Ascending aorta (tissue), 2 donors: Measurements from ENCODE around the gene GPSM1. TPM values are rescaled to one million over a fixed set of nuclear protein-coding genes. Genes with fewer than 3 reads are reported as not detected.

Source experiments
- DNase-seq, 2 donors: peaks; one replicate each; pipeline ENCODE4 v3.0.0-alpha.2; 2019; ENCODE audit warnings: low spot score in 2 of 2
- H3K27ac ChIP-seq, 2 donors: fragments of 200-600 bp; sonication (generic); one replicate each; pipeline ENCODE4 v1.5.1; 2016 to 2017; ENCODE audit warnings: mild to moderate bottlenecking in 1 of 2
- H3K27me3 ChIP-seq: fragments of 200-600 bp; sonication (generic); one replicate; pipeline ENCODE4 v1.5.1; 2017
- H3K36me3 ChIP-seq, 2 donors: fragments of 200-600 bp; sonication (generic); one replicate each; pipeline ENCODE4 v1.5.1; 2016
- H3K4me1 ChIP-seq, 2 donors: fragments of 200-600 bp; sonication (generic); one replicate each; pipeline ENCODE4 v1.5.1; 2016 to 2017; ENCODE audit warnings: mild to moderate bottlenecking in 1 of 2
- H3K4me3 ChIP-seq, 2 donors: fragments of 200-600 bp; sonication (generic); one replicate each; pipeline ENCODE4 v1.5.1; 2016 to 2017; ENCODE audit warnings: mild to moderate bottlenecking in 1 of 2
- H3K9me3 ChIP-seq, 2 donors: fragments of 200-600 bp; sonication (generic); one replicate each; pipeline ENCODE4 v1.5.1; 2016
- CTCF ChIP-seq, 3 experiments: fragments of 200-600 bp in 2 of 3; fragments of 450-650 bp in 1 of 3; sonication (generic) in 2 of 3; IDR thresholded peaks; one replicate each; pipeline ENCODE4 v1.5.1; 2016 to 2019; ENCODE audit warnings: antibody characterized with exemption in 3 of 3, mild to moderate bottlenecking in 1 of 3, moderate library complexity in 1 of 3
- intact Hi-C: fragments of 100-400 bp; cut with DNase I; formaldehyde crosslinking; loops from one replicate; pipeline ENCODE4 v1.15.1; 2023
- total RNA-seq: library from RNA; depleted of rRNA; stranded (reverse); fragments of >200 nt; gene quantifications from one replicate; pipeline ENCODE4 v1.1.0, GENCODE V29; 2016

Gene GPSM1
- total RNA-seq, 1 donor from 2014 or later = 85.1 TPM

GRCh38 chr9:136367296-136368145, 40.2 kb downstream of the GPSM1 start:
- H3K4me1 ChIP-seq = peaks cover 5 to 8% of the 10 kb centered on the region in 2 donors
- intact Hi-C loops = no loop called here
- H3K9me3 ChIP-seq = no peaks in the 10 kb centered on the region
- no peaks in the 10 kb centered on the region for H3K27me3 ChIP-seq
- H3K36me3 ChIP-seq = no peaks in the 10 kb centered on the region
- no peak overlapping the region for H3K4me3 ChIP-seq
- TF ChIP-seq CTCF (IDR thresholded peaks at IDR 0.05) = no peak
- H3K27ac ChIP-seq = no peak overlapping the region
- no peak for DNase-seq

GRCh38 chr9:136368190-136368589, 40.9 kb downstream of the GPSM1 start:
- H3K4me3 ChIP-seq = no peak overlapping the region
- H3K9me3 ChIP-seq = no peaks in the 10 kb centered on the region
- H3K27ac ChIP-seq = no peak overlapping the region
- no peak for TF ChIP-seq CTCF (IDR thresholded peaks at IDR 0.05)
- DNase-seq = no peak
- intact Hi-C loops = no loop called here
- H3K36me3 ChIP-seq = no peaks in the 10 kb centered on the region
- peaks cover 5 to 6% of the 10 kb centered on the region in 2 donors for H3K4me1 ChIP-seq
- no peaks in the 10 kb centered on the region for H3K27me3 ChIP-seq

GRCh38 chr9:136370037-136370436, 42.7 kb downstream of the GPSM1 start:
- no peak for TF ChIP-seq CTCF (IDR thresholded peaks at IDR 0.05)
- Histone ChIP-seq H3K27ac (no peak overlapping the region), H3K4me1 (no peaks in the 10 kb centered on the region), H3K9me3 (no peaks in the 10 kb centered on the region), H3K36me3 (no peaks in the 10 kb centered on the region), H3K4me3 (no peak overlapping the region), H3K27me3 (no peaks in the 10 kb centered on the region)
- DNase-seq = no peak
- intact Hi-C loops = no loop called here

GRCh38 chr9:136370687-136371532, 43.6 kb downstream of the GPSM1 start:
- H3K4me3 ChIP-seq = no peak overlapping the region
- no peaks in the 10 kb centered on the region for H3K4me1 ChIP-seq
- no peak for TF ChIP-seq CTCF (IDR thresholded peaks at IDR 0.05)
- intact Hi-C loops = no loop called here
- no peaks in the 10 kb centered on the region for H3K9me3 ChIP-seq
- H3K27ac ChIP-seq = no peak overlapping the region
- H3K36me3 ChIP-seq = no peaks in the 10 kb centered on the region
- no peaks in the 10 kb centered on the region for H3K27me3 ChIP-seq
- no peak for DNase-seq

- intact Hi-C loops = no loop called here
- Histone ChIP-seq H3K9me3 (no peaks in the 10 kb centered on the region), H3K27me3 (no peaks in the 10 kb centered on the region), H3K36me3 (no peaks in the 10 kb centered on the region), H3K4me3 (no peak overlapping the region), H3K4me1 (no peaks in the 10 kb centered on the region), H3K27ac (no peak overlapping the region)
- no peak for TF ChIP-seq CTCF (IDR thresholded peaks at IDR 0.05)
- no peak for DNase-seq
These were observed 44.2 kb downstream of the GPSM1 start for GRCh38 chr9:136371533-136371880.
